Natural killer cell (primary cell): ENCODE measurements around the gene TMEM163. TPM values are rescaled to one million over a fixed set of nuclear protein-coding genes. Genes with fewer than 3 reads are reported as not detected.

Experiments used
- ATAC-seq, 3 donors: fragments of 150-1000 bp in 2 of 3; fragments of 200-7000 bp in 1 of 3; cut with Tn5 transposase; 1 replicate in 1 of 3; 2 replicates in 2 of 3; pipeline ENCODE4 v1.10.0; 2021; ENCODE audit warnings: mild to moderate bottlenecking in 2 of 3, moderate library complexity in 2 of 3
- DNase-seq, 2 donors: peaks; one replicate each; pipeline versions ENCODE4 v3.0.0 to v3.0.0-alpha.2; 2013 to 2021; ENCODE audit warnings: mixed read lengths in 1 of 2
- H3K27ac ChIP-seq: one replicate; pipeline ENCODE4 v1.5.1; 2013; ENCODE audit warnings: mild to moderate bottlenecking, low read length
- H3K27me3 ChIP-seq: one replicate; pipeline ENCODE4 v1.6.1; 2013; ENCODE audit warnings: low read length; ENCODE audit not compliant: control insufficient read depth, insufficient read depth
- H3K36me3 ChIP-seq: one replicate; pipeline ENCODE4 v1.6.1; 2013; ENCODE audit warnings: low read length; ENCODE audit not compliant: control insufficient read depth, insufficient read depth
- H3K4me1 ChIP-seq: one replicate; pipeline ENCODE4 v1.6.1; 2013; ENCODE audit warnings: low read length; ENCODE audit not compliant: control insufficient read depth, insufficient read depth
- H3K4me3 ChIP-seq: one replicate; pipeline ENCODE4 v1.5.1; 2013; ENCODE audit warnings: low read length
- H3K9me3 ChIP-seq: one replicate; pipeline ENCODE4 v1.6.1; 2013; ENCODE audit warnings: low read length; ENCODE audit not compliant: control insufficient read depth, insufficient read depth
- H3K27ac Mint-ChIP-seq, 2 donors: one replicate each; pipeline ENCODE4 v1.8.0; 2022; ENCODE audit warnings: mild to moderate bottlenecking in 2 of 2, mixed read lengths in 2 of 2, moderate library complexity in 1 of 2
- H3K27me3 Mint-ChIP-seq, 2 donors: one replicate each; pipeline ENCODE4 v1.8.0; 2022; ENCODE audit warnings: low read depth in 2 of 2, mixed read lengths in 2 of 2
- H3K36me3 Mint-ChIP-seq: one replicate; pipeline ENCODE4 v1.8.0; 2022; ENCODE audit warnings: mixed read lengths
- H3K4me1 Mint-ChIP-seq, 2 donors: one replicate each; pipeline ENCODE4 v1.8.0; 2022; ENCODE audit warnings: mixed read lengths in 2 of 2
- H3K4me3 Mint-ChIP-seq: one replicate; pipeline ENCODE4 v1.8.0; 2022; ENCODE audit warnings: mild to moderate bottlenecking, moderate library complexity, mixed read lengths
- H3K9me3 Mint-ChIP-seq, 2 donors: one replicate each; pipeline ENCODE4 v1.8.0; 2022; ENCODE audit warnings: mixed read lengths in 2 of 2
- CTCF ChIP-seq: fragments of 200-600 bp; IDR thresholded peaks from one replicate; pipeline ENCODE4 v1.8.0; 2022; ENCODE audit warnings: antibody characterized with exemption
- WGBS: methylation state at CpG from one replicate; pipeline ENCODE4 v1.1.7; 2013; ENCODE audit warnings: missing lambda C conversion rate; ENCODE audit not compliant: insufficient coverage; 5-methylcytosine and 5-hydroxymethylcytosine counted together
- intact Hi-C: fragments of 100-400 bp; cut with micrococcal nuclease; formaldehyde crosslinking; loops from one replicate; pipeline ENCODE4 v1.14.2; 2022
- total RNA-seq, 4 donors: library from RNA; stranded (reverse); fragments of 120-200 nt in 1 of 4; gene quantifications; one replicate each; pipeline versions ENCODE4 v1.2.3 to v1.2.4, GENCODE V29; 2013 to 2022

The TMEM163 gene
- total RNA-seq, 3 donors from 2014 or later (not counting 1 experiment from before 2014, with no cell fraction given) = 6.8 to 11.6 (median 10.3) TPM

DNA sequence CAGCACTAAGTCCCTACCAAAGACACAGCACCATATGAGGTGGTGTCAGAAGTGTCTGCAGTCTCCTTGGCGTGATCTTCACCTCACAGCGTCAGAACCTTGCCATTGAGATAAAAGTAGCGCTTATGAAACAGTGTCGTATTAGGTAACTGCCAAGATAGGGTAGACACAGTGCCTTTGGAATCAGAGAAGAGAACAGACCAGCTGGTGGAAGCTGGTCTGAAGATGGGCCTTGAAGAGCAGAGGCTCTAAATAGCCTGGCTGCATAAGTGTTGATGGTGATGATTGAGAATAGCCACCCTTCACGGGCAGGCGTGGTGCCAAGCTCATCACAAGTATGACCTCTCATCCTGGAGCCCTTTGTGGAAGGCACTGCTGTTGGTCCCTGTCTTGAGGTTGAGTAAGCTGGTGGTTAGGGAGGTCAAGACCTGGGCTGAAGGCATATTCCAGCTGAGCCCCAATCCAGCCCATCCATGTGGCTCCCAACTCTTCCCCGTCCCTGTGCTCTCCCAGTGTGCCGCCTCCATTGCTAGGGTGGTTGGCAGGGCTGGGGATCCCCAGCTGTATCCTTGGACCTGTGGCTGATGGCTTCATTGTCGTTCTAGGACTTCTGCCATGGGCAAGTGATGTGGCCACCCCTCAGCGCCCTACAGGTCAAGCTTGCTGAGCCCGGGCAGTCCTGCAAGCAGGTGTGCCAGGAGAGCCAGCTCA is 277.5 kb downstream of the TMEM163 start:
- Mint-ChIP-seq H3K36me3 (no peaks in the 10 kb centered on the region), H3K4me3 (no peak overlapping the region), H3K27ac (no peak overlapping the region), H3K4me1 (no peaks in the 10 kb centered on the region), H3K9me3 (no peaks in the 10 kb centered on the region), H3K27me3 (no peaks in the 10 kb centered on the region)
- ATAC-seq (no peak), DNase-seq (no peak)
- H3K4me3 ChIP-seq = no peak overlapping the region
- no peaks in the 10 kb centered on the region for H3K4me1 ChIP-seq
- peaks cover 24% of the 10 kb centered on the region for H3K36me3 ChIP-seq
- no peaks in the 10 kb centered on the region for H3K9me3 ChIP-seq
- H3K27me3 ChIP-seq = no peaks in the 10 kb centered on the region
- intact Hi-C loops = no loop called here
- WGBS = 97% methylated on average over 11 of the region's 11 CpGs
- no peak overlapping the region for H3K27ac ChIP-seq
- no peak for TF ChIP-seq CTCF

- intact Hi-C loops = no loop called here
- no peaks in the 10 kb centered on the region for H3K9me3 ChIP-seq
- H3K27me3 Mint-ChIP-seq = no peaks in the 10 kb centered on the region
Measured at GRCh38 chr2:134440336-134440909, 278.4 kb downstream of the TMEM163 start.

GRCh38 chr2:134438371-134438770 is 280.4 kb downstream of the TMEM163 start:
- Histone ChIP-seq H3K36me3 (peaks cover 12% of the 10 kb centered on the region), H3K27ac (no peak overlapping the region), H3K27me3 (no peaks in the 10 kb centered on the region), H3K4me1 (no peaks in the 10 kb centered on the region), H3K9me3 (no peaks in the 10 kb centered on the region), H3K4me3 (no peak overlapping the region)
- intact Hi-C loops = no loop called here
- no peak overlapping the region for H3K27ac Mint-ChIP-seq
- no peaks in the 10 kb centered on the region for H3K9me3 Mint-ChIP-seq
- WGBS = 94% methylated on average over 3 of the region's 3 CpGs
- no peaks in the 10 kb centered on the region for H3K27me3 Mint-ChIP-seq
- peaks cover 0 to 6% of the 10 kb centered on the region in 2 donors for H3K4me1 Mint-ChIP-seq
- TF ChIP-seq CTCF = no peak
- ATAC-seq (no peak), DNase-seq (no peak)
- no peaks in the 10 kb centered on the region for H3K36me3 Mint-ChIP-seq
- no peak overlapping the region for H3K4me3 Mint-ChIP-seq

More at GRCh38 chr2:134440336-134440909, 278.4 kb downstream of the TMEM163 start:
- TF ChIP-seq CTCF = no peak
- Mint-ChIP-seq H3K27ac (no peak overlapping the region), H3K4me1 (no peaks in the 10 kb centered on the region), H3K4me3 (no peak overlapping the region), H3K9me3 (no peaks in the 10 kb centered on the region), H3K36me3 (no peaks in the 10 kb centered on the region)
- no peak overlapping the region for H3K27ac ChIP-seq
- ATAC-seq = no peak
- peaks cover 17% of the 10 kb centered on the region for H3K36me3 ChIP-seq
- no peak for DNase-seq
- H3K4me3 ChIP-seq = no peak overlapping the region
- WGBS = 98% methylated on average over 12 of the region's 16 CpGs
- no peaks in the 10 kb centered on the region for H3K4me1 ChIP-seq
- H3K27me3 ChIP-seq = no peaks in the 10 kb centered on the region
